Calu3 (cell line): ENCODE measurements around the gene SHANK1. TPM values are rescaled to one million over a fixed set of nuclear protein-coding genes. Genes with fewer than 3 reads are reported as not detected.

Experiments used
- BruUV-seq: library from RNA; stranded (reverse); fragments of 400-500 nt; replicated peaks from 2 replicates; lab custom pipeline; 2021; lab: Mats Ljungman, UMichigan
- CTCF ChIA-PET: fragments of 300-600 bp; sonication (Branson Sonifier 250); formaldehyde crosslinking; loops from one replicate; lab custom pipeline; 2022; ENCODE audit warnings: antibody characterized with exemption; lab: Charles Lee
- DNase-seq: peaks from one replicate; pipeline ENCODE4 v3.0.0; 2022
- H3K27ac Mint-ChIP-seq: one replicate; pipeline ENCODE4 v1.8.0; 2022; ENCODE audit warnings: mixed read lengths; ENCODE audit not compliant: unreplicated experiment
- H3K27me3 Mint-ChIP-seq: one replicate; pipeline ENCODE4 v1.8.0; 2022; ENCODE audit warnings: mixed read lengths; ENCODE audit not compliant: unreplicated experiment
- H3K36me3 Mint-ChIP-seq: one replicate; pipeline ENCODE4 v1.8.0; 2022; ENCODE audit warnings: mild to moderate bottlenecking, moderate library complexity, mixed read lengths; ENCODE audit not compliant: insufficient read depth, unreplicated experiment
- H3K4me1 Mint-ChIP-seq: one replicate; pipeline ENCODE4 v1.8.0; 2022; ENCODE audit warnings: mild to moderate bottlenecking, low read depth, mixed read lengths; ENCODE audit not compliant: unreplicated experiment
- H3K4me3 Mint-ChIP-seq: one replicate; pipeline ENCODE4 v1.8.0; 2022; ENCODE audit warnings: mild to moderate bottlenecking, low read depth, moderate library complexity, mixed read lengths; ENCODE audit not compliant: unreplicated experiment
- H3K9me3 Mint-ChIP-seq: one replicate; pipeline ENCODE4 v1.8.0; 2022; ENCODE audit warnings: low read depth, mixed read lengths; ENCODE audit not compliant: unreplicated experiment
- intact Hi-C: fragments of 100-400 bp; cut with micrococcal nuclease; formaldehyde crosslinking; loops from one replicate; pipeline ENCODE4 v1.10.0; 2022; ENCODE audit not compliant: unreplicated experiment
- total RNA-seq: library from RNA; stranded (reverse); gene quantifications from 2 replicates; pipeline ENCODE4 v1.2.3, GENCODE V29; 2022
- TF ChIP-seq, protein P1 (sequence below): fragments of 200-600 bp; IDR thresholded peaks from one replicate; pipeline ENCODE4 v1.8.0; 2022; ENCODE audit warnings: antibody characterized with exemption; ENCODE audit not compliant: unreplicated experiment

SHANK1 gene
- total RNA-seq, 1 experiment from 2014 or later = not detected

DNA sequence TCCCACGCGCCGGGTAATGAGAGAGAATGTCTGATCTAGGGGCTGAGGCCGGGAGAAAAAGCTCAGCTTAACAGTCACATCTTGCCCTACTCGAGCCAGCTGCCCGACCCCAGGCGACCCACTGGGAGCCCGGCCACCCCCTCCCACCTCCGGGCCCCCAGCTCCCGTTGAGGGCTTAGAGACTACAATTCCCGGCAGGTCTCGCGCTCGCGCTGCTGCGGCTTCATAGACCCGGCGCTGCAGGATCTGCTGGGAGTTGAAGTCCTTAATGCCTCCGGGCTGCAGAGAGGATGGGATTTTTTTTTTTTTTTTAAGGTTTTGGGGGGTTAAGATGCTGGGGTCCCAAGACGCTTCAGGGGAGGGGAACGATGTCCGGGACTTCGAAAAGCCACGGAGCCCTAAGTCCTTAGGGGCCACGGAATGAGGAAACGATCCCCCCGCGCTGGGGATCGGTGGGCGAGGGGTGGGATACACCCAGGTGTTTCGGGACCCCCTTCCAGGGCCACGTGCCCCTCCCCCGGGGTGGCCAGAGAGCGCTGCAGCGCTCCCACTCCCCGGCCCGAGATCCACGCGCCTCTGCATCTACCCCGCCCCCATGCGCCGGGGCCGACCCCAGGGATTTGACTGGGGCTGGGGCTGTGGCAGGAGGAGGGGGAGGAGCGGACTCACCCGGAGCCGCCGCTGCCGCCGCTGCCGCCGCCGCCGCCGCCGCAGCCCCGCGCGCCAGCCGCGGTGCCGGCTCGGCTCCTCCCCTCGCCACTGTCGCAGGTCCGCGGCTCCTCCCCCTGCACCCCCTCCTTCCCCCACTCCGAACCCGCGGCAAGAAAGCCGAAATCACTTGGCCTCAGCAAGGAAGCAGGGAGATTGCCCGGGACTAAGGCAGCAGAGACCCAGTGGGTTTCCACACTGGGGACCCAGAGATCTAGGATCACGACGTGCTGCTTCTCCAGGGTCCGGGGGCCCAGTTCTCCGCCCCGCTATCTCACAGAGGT lies 80.2 kb downstream of the SHANK1 start, which contains the start of gene SYT3:
Gene SYT3 (minus strand): TSS at position 761 of the 992 bp plus-strand sequence. CDS start 2,470 bp downstream, outside the sequence.
- Mint-ChIP-seq H3K36me3 (no peaks in the 10 kb centered on the region), H3K27me3 (peaks cover 34% of the 10 kb centered on the region)

DNA sequence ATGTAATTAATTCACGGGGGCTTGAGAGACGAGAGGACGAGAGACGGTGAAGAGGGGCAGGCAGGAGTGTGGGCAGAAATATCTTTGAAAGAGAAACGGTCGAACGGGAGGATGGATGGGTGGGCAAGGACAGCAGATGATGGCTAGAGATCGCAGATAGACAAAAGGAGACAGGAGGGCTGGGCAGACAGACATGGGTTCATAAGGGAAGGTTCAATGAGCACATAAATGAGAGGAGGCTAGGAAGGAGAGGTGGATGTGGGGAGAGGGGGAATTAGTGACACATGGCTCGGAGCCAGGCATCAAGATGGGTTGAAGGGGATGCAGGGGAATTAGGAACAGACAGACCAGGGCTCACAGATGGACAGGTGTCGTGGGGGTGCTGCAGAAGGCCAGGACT lies 81.0 kb downstream of the SHANK1 start:
- no peaks in the 10 kb centered on the region for H3K36me3 Mint-ChIP-seq
- peaks cover 34% of the 10 kb centered on the region for H3K27me3 Mint-ChIP-seq
- intact Hi-C loops = no loop called here

More for the DNA sequence above, 80.2 kb downstream of the SHANK1 start, which contains the start of gene SYT3:
- intact Hi-C loops = no loop called here
- CTCF ChIA-PET = interaction anchor here (0.7 kb wide), 1 partner anchor 9 kb away, joined by 7 read pairs; no protein-coding TSS in a partner anchor
- Mint-ChIP-seq H3K27ac (no peak within 1 kb of the TSS), H3K4me3 (no peak within 1 kb of the TSS), H3K4me1 (no peaks in the 10 kb centered on the region), H3K9me3 (no peaks in the 10 kb centered on the region)
- TF ChIP-seq, protein P1, sequence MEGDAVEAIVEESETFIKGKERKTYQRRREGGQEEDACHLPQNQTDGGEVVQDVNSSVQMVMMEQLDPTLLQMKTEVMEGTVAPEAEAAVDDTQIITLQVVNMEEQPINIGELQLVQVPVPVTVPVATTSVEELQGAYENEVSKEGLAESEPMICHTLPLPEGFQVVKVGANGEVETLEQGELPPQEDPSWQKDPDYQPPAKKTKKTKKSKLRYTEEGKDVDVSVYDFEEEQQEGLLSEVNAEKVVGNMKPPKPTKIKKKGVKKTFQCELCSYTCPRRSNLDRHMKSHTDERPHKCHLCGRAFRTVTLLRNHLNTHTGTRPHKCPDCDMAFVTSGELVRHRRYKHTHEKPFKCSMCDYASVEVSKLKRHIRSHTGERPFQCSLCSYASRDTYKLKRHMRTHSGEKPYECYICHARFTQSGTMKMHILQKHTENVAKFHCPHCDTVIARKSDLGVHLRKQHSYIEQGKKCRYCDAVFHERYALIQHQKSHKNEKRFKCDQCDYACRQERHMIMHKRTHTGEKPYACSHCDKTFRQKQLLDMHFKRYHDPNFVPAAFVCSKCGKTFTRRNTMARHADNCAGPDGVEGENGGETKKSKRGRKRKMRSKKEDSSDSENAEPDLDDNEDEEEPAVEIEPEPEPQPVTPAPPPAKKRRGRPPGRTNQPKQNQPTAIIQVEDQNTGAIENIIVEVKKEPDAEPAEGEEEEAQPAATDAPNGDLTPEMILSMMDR = no peak
- no peak for DNase-seq
- BruUV-seq = no TSS peak

DNA sequence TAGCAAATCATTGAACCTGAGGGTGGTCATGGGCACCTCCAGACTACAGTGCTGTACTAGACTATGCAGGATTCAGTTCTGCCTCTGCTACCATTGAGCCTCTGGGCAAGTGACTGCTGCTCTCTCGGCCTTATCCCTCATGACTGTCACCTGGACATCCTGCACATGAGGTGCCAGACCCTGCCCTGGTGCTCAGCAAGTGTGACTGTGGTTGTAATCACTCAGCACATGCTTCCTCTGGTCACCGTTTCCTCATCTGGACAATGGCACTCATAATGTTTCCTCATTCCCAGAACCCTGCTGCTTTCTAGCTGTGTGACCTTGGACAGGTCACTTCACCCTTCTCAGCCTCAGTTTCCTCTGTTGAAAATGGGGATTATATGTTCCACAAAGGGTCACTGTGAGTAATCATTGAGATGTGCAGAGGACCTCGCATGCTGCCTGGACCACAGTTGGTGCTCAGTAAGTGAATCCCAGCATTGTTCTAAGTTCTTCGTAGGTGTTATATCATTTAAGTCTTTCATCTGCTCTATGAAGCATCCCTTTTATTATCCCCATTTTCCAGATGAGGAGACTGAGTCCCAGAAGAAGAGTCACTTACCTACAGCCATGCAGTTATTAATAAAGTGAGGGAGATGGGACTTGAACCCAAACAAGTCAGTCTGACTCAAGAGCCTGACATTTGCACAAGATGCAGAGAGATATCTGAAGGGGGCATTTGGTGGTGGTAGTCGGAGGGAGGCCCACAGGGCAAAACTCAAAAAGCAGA lies 83.1 kb downstream of the SHANK1 start:
- TF ChIP-seq, protein P1 = no peak
- Mint-ChIP-seq H3K27me3 (peaks cover 34% of the 10 kb centered on the region), H3K27ac (no peak overlapping the region), H3K4me3 (no peak overlapping the region), H3K4me1 (no peaks in the 10 kb centered on the region), H3K9me3 (no peaks in the 10 kb centered on the region), H3K36me3 (peaks cover 4% of the 10 kb centered on the region)
- CTCF ChIA-PET = no interaction called here
- DNase-seq = no peak
- no TSS peak for BruUV-seq
- intact Hi-C loops = no loop called here

More for the DNA sequence above, 81.0 kb downstream of the SHANK1 start:
- H3K4me1 Mint-ChIP-seq = no peaks in the 10 kb centered on the region
- no peaks in the 10 kb centered on the region for H3K9me3 Mint-ChIP-seq
- no peak for DNase-seq
- CTCF ChIA-PET = no interaction called here
- H3K4me3 Mint-ChIP-seq = no peak overlapping the region
- TF ChIP-seq, protein P1 = no peak
- H3K27ac Mint-ChIP-seq = no peak overlapping the region
- BruUV-seq = no TSS peak

DNA sequence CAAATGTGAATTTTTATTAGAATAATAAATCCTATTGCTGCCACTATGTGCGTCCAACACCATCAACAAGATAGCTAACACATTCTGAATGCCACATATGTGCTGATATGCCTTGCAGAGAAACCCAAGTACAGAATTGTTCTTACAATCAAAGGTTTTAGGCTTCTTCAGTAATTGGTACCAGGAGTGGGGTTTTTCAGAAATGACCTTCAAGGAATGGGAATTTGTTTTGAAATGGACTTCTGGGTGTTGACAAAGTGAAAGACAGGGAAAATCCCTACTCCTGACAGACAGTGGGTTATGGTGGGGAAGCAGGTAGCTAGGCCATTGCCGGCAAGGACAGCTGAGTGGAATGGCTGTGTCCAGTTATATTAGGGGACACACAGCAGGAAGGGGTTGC lies 85.6 kb downstream of the SHANK1 start:
- Mint-ChIP-seq H3K27ac (no peak overlapping the region), H3K4me1 (no peaks in the 10 kb centered on the region), H3K27me3 (peaks cover 47% of the 10 kb centered on the region), H3K36me3 (peaks cover 4% of the 10 kb centered on the region), H3K4me3 (no peak overlapping the region), H3K9me3 (no peaks in the 10 kb centered on the region)
- CTCF ChIA-PET = interaction anchor here (0.5 kb wide), 1 partner anchor 100 kb away, joined by 3 read pairs; no protein-coding TSS in a partner anchor
- TF ChIP-seq, protein P1 = no peak
- no TSS peak for BruUV-seq
- intact Hi-C loops = no loop called here
- no peak for DNase-seq
